ENCODE results near the gene STAC2. TPM values are rescaled to one million over a fixed set of nuclear protein-coding genes. Genes with fewer than 3 reads are reported as not detected.

Gene STAC2
- total RNA-seq, 1 experiment from 2014 or later, result 0.08 TPM

- intact Hi-C loops (cut with micrococcal nuclease; ENCODE audit: unreplicated experiment) (no loop called here), in situ Hi-C loops (cut with HindIII; ENCODE audit: low pct_unique_long_range_greater_than_20kb, low sequenced_read_pairs) (no loop called here)
- no peak for DNase-seq (ENCODE audit: low read depth, low spot score)
- Histone ChIP-seq H3K9me3 (ENCODE audit: control insufficient read depth, insufficient read depth, low read depth, low read length) (no peaks in the 10 kb centered on the region), H3K36me3 (ENCODE audit: control insufficient read depth, insufficient read depth, low read length) (no peaks in the 10 kb centered on the region), H3K27me3 (ENCODE audit: control insufficient read depth, insufficient read depth, low read length) (no peaks in the 10 kb centered on the region; the same call in 1 of the 2 replicates), H3K4me1 (ENCODE audit: control insufficient read depth, insufficient read depth, low read length) (no peaks in the 10 kb centered on the region), H3K27ac (ENCODE audit: low read length) (no peak overlapping the region), H3K4me3 (ENCODE audit: low read depth in 2 of 2, low read length in 2 of 2) (no peak overlapping the region)
- BruUV-seq (replicated peaks), result no TSS peak
- no peak for TF ChIP-seq POLR2AphosphoS5 (IDR thresholded peaks at IDR 0.05; ENCODE audit: low read depth, low read length)
- TF ChIP-seq TCF7L2 (IDR thresholded peaks at IDR 0.05; ENCODE audit: low read depth, low read length), result no peak
- TF ChIP-seq CTCF (IDR thresholded peaks at IDR 0.05), result no peak
- no peak for TF ChIP-seq SIN3A (IDR thresholded peaks at IDR 0.05; ENCODE audit: borderline replicate concordance, insufficient read depth, low read depth, low read length)
- no peak for TF ChIP-seq REST (IDR thresholded peaks at IDR 0.05; ENCODE audit: insufficient read depth in 1 of 2, low read depth in 2 of 2, low read length in 1 of 2)
- no peak for ATAC-seq
- ChIA-PET POLR2A (no interaction called here), CTCF (interaction anchor here (0.6 to 1.2 kb wide), 2 partner anchors 8 to 59 kb away, joined by 3 to 6 read pairs; no protein-coding TSS in a partner anchor)
These were observed 2.6 kb downstream of the STAC2 start for GRCh38 chr17:39222866-39223834.

- H3K27me3 ChIP-seq (ENCODE audit: control insufficient read depth, insufficient read depth, low read length), result no peaks in the 10 kb centered on the region; the same call in 1 of the 2 replicates
These were observed 3.6 kb downstream of the STAC2 start for GRCh38 chr17:39222151-39222550.

More at GRCh38 chr17:39222151-39222550, 3.6 kb downstream of the STAC2 start:
- ATAC-seq (no peak), DNase-seq (ENCODE audit: low read depth, low spot score) (no peak)
- Histone ChIP-seq H3K4me1 (ENCODE audit: control insufficient read depth, insufficient read depth, low read length) (no peaks in the 10 kb centered on the region), H3K27ac (ENCODE audit: low read length) (no peak overlapping the region), H3K9me3 (ENCODE audit: control insufficient read depth, insufficient read depth, low read depth, low read length) (no peaks in the 10 kb centered on the region), H3K36me3 (ENCODE audit: control insufficient read depth, insufficient read depth, low read length) (no peaks in the 10 kb centered on the region), H3K4me3 (ENCODE audit: low read depth in 2 of 2, low read length in 2 of 2) (no peak overlapping the region)
- no TSS peak for BruUV-seq (replicated peaks)
- TF ChIP-seq REST (IDR thresholded peaks at IDR 0.05; ENCODE audit: insufficient read depth in 1 of 2, low read depth in 2 of 2, low read length in 1 of 2), result no peak
- ChIA-PET CTCF (interaction anchor here (1.2 kb wide), 1 partner anchor 58 kb away, joined by 3 read pairs; no protein-coding TSS in a partner anchor), POLR2A (no interaction called here)
- intact Hi-C loops (cut with micrococcal nuclease; ENCODE audit: unreplicated experiment) (no loop called here), in situ Hi-C loops (cut with HindIII; ENCODE audit: low pct_unique_long_range_greater_than_20kb, low sequenced_read_pairs) (no loop called here)
